IMR-90 (cell line): ENCODE results near the gene HGFAC. TPM values are rescaled to one million over a fixed set of nuclear protein-coding genes. Genes with fewer than 3 reads are reported as not detected.

ENCODE experiments used
- ATAC-seq: fragments of 200-7000 bp; cut with Tn5 transposase; 2 replicates; pipeline ENCODE4 v1.9.1; 2020; ENCODE audit warnings: low read depth, mild to moderate bottlenecking, moderate library complexity
- BruUV-seq: library from RNA; stranded (reverse); fragments of 400-500 nt; replicated peaks from 2 replicates; lab custom pipeline; 2021; lab: Mats Ljungman, UMichigan
- CTCF ChIA-PET: fragments of 300-600 bp; formaldehyde crosslinking; extraction: SDS; loops from one replicate; lab custom pipeline; 2021; ENCODE audit warnings: antibody characterized with exemption; lab: Yijun Ruan, JAX
- POLR2A ChIA-PET: fragments of 300-600 bp; sonication (Branson Sonifier 250); formaldehyde crosslinking; loops from one replicate; lab custom pipeline; 2022; ENCODE audit warnings: antibody characterized with exemption; ENCODE audit not compliant: unreplicated experiment; lab: Charles Lee
- DNase-seq: peaks from one replicate; pipeline ENCODE4 v3.0.0; 2013
- H2AFZ ChIP-seq: replicated peaks from 2 replicates; pipeline ENCODE3; 2013; ENCODE audit warnings: low read length, mild to moderate bottlenecking; ENCODE audit not compliant: poor library complexity
- H2AK5ac ChIP-seq: 2 replicates; pipeline ENCODE4 v1.6.1; 2013; ENCODE audit warnings: low read depth, low read length, inconsistent platforms
- H2AK9ac ChIP-seq: replicated peaks from 2 replicates; pipeline ENCODE3; 2013; ENCODE audit warnings: mild to moderate bottlenecking, low read depth, low read length, moderate library complexity; ENCODE audit not compliant: poor library complexity
- H2BK120ac ChIP-seq: 2 replicates; pipeline ENCODE4 v1.6.1; 2013; ENCODE audit warnings: low read depth, low read length, inconsistent platforms
- H2BK15ac ChIP-seq: 3 replicates; pipeline ENCODE4 v1.6.1; 2013; ENCODE audit warnings: low read depth, low read length, inconsistent platforms
- H2BK20ac ChIP-seq: 2 replicates; pipeline ENCODE4 v1.6.1; 2013; ENCODE audit warnings: low read depth, mild to moderate bottlenecking, inconsistent platforms, low read length, moderate library complexity
- H2BK5ac ChIP-seq: 2 replicates; pipeline ENCODE4 v1.6.1; 2013; ENCODE audit warnings: mild to moderate bottlenecking, low read depth, low read length, inconsistent platforms; ENCODE audit not compliant: poor library complexity, severe bottlenecking
- H3K14ac ChIP-seq: replicated peaks from 2 replicates; pipeline ENCODE4 v1.6.1; 2013; ENCODE audit warnings: low read depth, low read length, inconsistent platforms
- H3K18ac ChIP-seq: 2 replicates; pipeline ENCODE4 v1.6.1; 2013; ENCODE audit warnings: low read depth, low read length, control low read depth
- H3K23ac ChIP-seq: 2 replicates; pipeline ENCODE4 v1.6.1; 2013; ENCODE audit warnings: low read depth, low read length, inconsistent platforms
- H3K27ac ChIP-seq: 2 replicates; pipeline ENCODE4 v1.5.1; 2013; ENCODE audit warnings: mild to moderate bottlenecking, control low read depth, low read length; ENCODE audit not compliant: insufficient read depth
- H3K27me3 ChIP-seq: 2 replicates; pipeline ENCODE4 v1.6.1; 2013; ENCODE audit warnings: low read length; ENCODE audit not compliant: control insufficient read depth, insufficient read depth
- H3K36me3 ChIP-seq: 2 replicates; pipeline ENCODE4 v1.6.1; 2013; ENCODE audit warnings: low read length, mixed read lengths; ENCODE audit not compliant: control insufficient read depth, insufficient read depth
- H3K4ac ChIP-seq: 2 replicates; pipeline ENCODE4 v1.6.1; 2013; ENCODE audit warnings: low read depth, low read length, inconsistent platforms
- H3K4me1 ChIP-seq: 2 replicates; pipeline ENCODE4 v1.6.1; 2013; ENCODE audit warnings: low read length, mixed read lengths; ENCODE audit not compliant: control insufficient read depth, insufficient read depth
- H3K4me2 ChIP-seq: 2 replicates; pipeline ENCODE4 v1.6.1; 2013; ENCODE audit warnings: low read depth, mild to moderate bottlenecking, control low read depth, low read length, moderate library complexity
- H3K4me3 ChIP-seq: 2 replicates; pipeline ENCODE4 v1.5.1; 2013; ENCODE audit warnings: low read depth, mild to moderate bottlenecking, control low read depth, low read length, moderate library complexity; ENCODE audit not compliant: insufficient read depth
- H3K56ac ChIP-seq: 2 replicates; pipeline ENCODE4 v1.6.1; 2013; ENCODE audit warnings: low read length, inconsistent platforms; ENCODE audit not compliant: insufficient read depth; ENCODE audit errors: extremely low read depth
- H3K79me1 ChIP-seq, 2 experiments: 2 replicates each; pipeline ENCODE4 v1.6.1; 2013; ENCODE audit warnings: low read length in 2 of 2, inconsistent platforms in 1 of 2, low read depth in 1 of 2
- H3K9ac ChIP-seq: 2 replicates; pipeline ENCODE4 v1.6.1; 2013; ENCODE audit warnings: low read depth, low read length, control low read depth
- H3K9me1 ChIP-seq: 2 replicates; pipeline ENCODE4 v1.6.1; 2013; ENCODE audit warnings: low read length, inconsistent platforms; ENCODE audit not compliant: insufficient read depth
- H3K9me3 ChIP-seq: 2 replicates; pipeline ENCODE4 v1.6.1; 2013; ENCODE audit warnings: low read length; ENCODE audit not compliant: control insufficient read depth, insufficient read depth
- H4K20me1 ChIP-seq: 2 replicates; pipeline ENCODE4 v1.6.1; 2013; ENCODE audit warnings: low read length, inconsistent platforms; ENCODE audit not compliant: insufficient read depth
- H4K5ac ChIP-seq: 2 replicates; pipeline ENCODE4 v1.6.1; 2013; ENCODE audit warnings: mild to moderate bottlenecking, low read depth, low read length, control low read depth
- H4K8ac ChIP-seq, 2 experiments: 2 replicates each; pipeline ENCODE4 v1.6.1; 2013; ENCODE audit warnings: low read depth in 2 of 2, low read length in 2 of 2, control low read depth in 1 of 2, inconsistent platforms in 1 of 2
- H4K91ac ChIP-seq: 2 replicates; pipeline ENCODE4 v1.6.1; 2013; ENCODE audit warnings: low read depth, low read length, inconsistent platforms; ENCODE audit not compliant: insufficient read depth
- BHLHE40 ChIP-seq: fragments of 150-350 bp; IDR thresholded peaks from 2 replicates; pipeline ENCODE4 v1.6.1; 2016; ENCODE audit warnings: mild to moderate bottlenecking, low read depth, low read length
- MAFK ChIP-seq: IDR thresholded peaks from 2 replicates; pipeline ENCODE4 v1.6.1; 2012; ENCODE audit warnings: low read depth, low read length, improper control_type of control experiment
- NFE2L2 ChIP-seq: fragments of 150-350 bp; IDR thresholded peaks from 2 replicates; pipeline ENCODE4 v1.6.1; 2016; ENCODE audit warnings: low read depth, mild to moderate bottlenecking, low read length
- POLR2A ChIP-seq: IDR thresholded peaks from 2 replicates; pipeline ENCODE4 v1.6.1; 2012; ENCODE audit warnings: mild to moderate bottlenecking, low read depth, low read length
- RFX5 ChIP-seq: IDR thresholded peaks from 2 replicates; pipeline ENCODE4 v1.8.0; 2012; ENCODE audit warnings: low read depth, mild to moderate bottlenecking, low read length, moderate library complexity
- WGBS, 2 experiments: methylation state at CpG; one replicate each; pipeline versions ENCODE4 v1.1.5 to v1.1.7; 2013; ENCODE audit warnings: missing lambda C conversion rate in 2 of 2; ENCODE audit not compliant: insufficient read length in 1 of 2; ENCODE audit errors: extremely low coverage in 2 of 2; 5-methylcytosine and 5-hydroxymethylcytosine counted together
- dilution Hi-C: fragments of 300-500 bp; cut with HindIII; formaldehyde crosslinking; loops from one replicate; pipeline ENCODE4 v1.14.3; 2018; ENCODE audit warnings: low sequenced_read_pairs; ENCODE audit not compliant: unreplicated experiment
- in situ Hi-C: fragments of 300-500 bp; cut with MboI; formaldehyde crosslinking; loops from 3 replicates; pipeline ENCODE4 v1.14.3; 2019; ENCODE audit warnings: low sequenced_read_pairs, inconsistent platforms, mixed read lengths
- intact Hi-C: fragments of 100-400 bp; cut with micrococcal nuclease; formaldehyde crosslinking; loops from 2 replicates; pipeline ENCODE4 v1.10.0; 2022
- polyA plus RNA-seq, 3 experiments: library from polyadenylated mRNA; depleted of rRNA; stranded (reverse); fragments of >200 nt; gene quantifications; 2 replicates each; pipeline ENCODE4 v1.2.3, GENCODE V29; 2012; ENCODE audit warnings: low replicate concordance in 1 of 3
- total RNA-seq: library from RNA; depleted of rRNA; stranded (reverse); fragments of >200 nt; gene quantifications from 2 replicates; pipeline ENCODE4 v1.2.3, GENCODE V29; 2012

The HGFAC gene
- total and polyA plus RNA-seq, 2 of the 4 experiments (the other 2 are of a cell fraction) = 0.05 TPM; not detected in 1

DNA sequence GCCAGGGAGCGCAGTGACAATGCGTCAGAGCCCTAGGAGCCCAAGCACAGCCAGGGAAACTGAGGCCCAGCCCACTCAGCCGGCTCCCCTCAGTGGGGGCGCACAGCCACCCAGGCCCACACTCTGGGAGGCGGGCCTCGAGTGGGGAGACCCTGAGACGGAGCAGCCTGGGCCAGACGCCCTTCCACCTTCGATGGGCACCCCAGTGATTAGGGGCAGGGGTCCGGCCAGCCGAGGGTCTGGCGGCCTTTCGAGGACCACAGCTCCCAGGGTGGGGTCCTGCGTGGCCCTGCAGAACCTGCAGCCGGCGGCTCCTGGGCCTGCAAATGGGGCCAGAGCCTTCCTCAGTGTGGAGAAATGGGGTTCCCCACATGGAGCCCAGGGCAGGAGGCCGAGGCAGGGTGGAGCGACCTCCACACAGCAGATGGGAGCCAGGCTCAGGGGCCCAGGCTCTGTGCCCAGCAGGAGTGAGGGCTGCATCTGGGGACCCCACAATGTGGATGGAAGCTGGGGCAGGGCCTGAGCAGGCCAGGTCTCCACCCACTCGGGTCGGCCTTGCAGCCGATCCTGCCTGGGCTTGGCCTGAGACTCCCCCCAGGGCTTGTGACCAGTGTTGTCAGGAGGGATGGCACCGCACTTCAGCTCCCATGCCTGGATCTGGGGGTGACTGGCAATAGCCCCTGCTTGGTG, 5.0 kb downstream of the HGFAC start:
- Histone ChIP-seq H3K9ac (no peak overlapping the region), H2BK120ac (no peak overlapping the region), H2BK5ac (no peak overlapping the region), H3K56ac (no peak overlapping the region), H2AK9ac (no peak overlapping the region), H3K4me1 (peaks cover 6% of the 10 kb centered on the region; the same call in 1 of the 2 replicates), H3K36me3 (no peaks in the 10 kb centered on the region), H3K4me2 (no peak overlapping the region), H2AK5ac (no peak overlapping the region), H3K4me3 (no peak overlapping the region), H2AFZ (no peak overlapping the region), H3K27me3 (peaks cover 2% of the 10 kb centered on the region; the same call in 1 of the 2 replicates), H3K9me3 (no peaks in the 10 kb centered on the region), H4K8ac (no peak overlapping the region), H2BK15ac (no peak overlapping the region), H4K20me1 (peaks cover 5% of the 10 kb centered on the region), H4K91ac (no peak overlapping the region), H3K14ac (no peak overlapping the region), H3K79me1 (no peaks in the 10 kb centered on the region), H3K23ac (no peak overlapping the region), H3K27ac (no peak overlapping the region), H3K9me1 (no peaks in the 10 kb centered on the region; the same call in 1 of the 2 replicates), H3K18ac (no peak overlapping the region), H2BK20ac (no peak overlapping the region), H4K5ac (no peak overlapping the region), H3K4ac (no peak overlapping the region)
- DNase-seq (no peak), ATAC-seq (no peak)
- TF ChIP-seq BHLHE40 (no peak), RFX5 (no peak), POLR2A (no peak), MAFK (no peak), NFE2L2 (no peak)
- 88% methylated on average over 10 of the region's 22 CpGs; no CpG with 5 or more reads in 1 of the 2 experiments for WGBS, 2 experiments
- no TSS peak for BruUV-seq
- dilution Hi-C loops (no loop called here), intact Hi-C loops (no loop called here), in situ Hi-C loops (no loop called here)
- ChIA-PET CTCF (interaction anchor here (1.6 kb wide), 1 partner anchor 34 kb away, joined by 5 read pairs; no protein-coding TSS in a partner anchor), POLR2A (no interaction called here)
